ENCODE results near the gene LDHD.

DNA sequence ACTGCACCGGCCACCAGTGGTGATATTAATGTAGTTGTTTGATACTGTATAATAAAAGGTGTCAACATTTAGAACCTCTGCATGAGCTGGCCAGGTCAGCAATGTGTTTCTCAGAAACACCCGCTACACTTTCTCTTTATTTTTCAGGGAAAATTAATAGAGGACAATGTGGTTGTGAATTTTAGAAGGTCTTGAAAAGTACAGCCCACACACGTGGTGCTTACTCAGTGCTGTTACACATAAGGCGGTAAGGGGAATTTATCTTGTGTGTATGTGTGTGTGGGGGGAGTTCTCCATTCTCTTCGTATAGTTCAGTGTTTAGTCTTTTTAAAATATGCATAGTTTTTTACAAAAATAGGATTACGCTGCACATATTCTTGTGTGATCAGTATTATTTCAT lies 27.4 kb upstream of the LDHD start:
- TF ChIP-seq, protein P1, sequence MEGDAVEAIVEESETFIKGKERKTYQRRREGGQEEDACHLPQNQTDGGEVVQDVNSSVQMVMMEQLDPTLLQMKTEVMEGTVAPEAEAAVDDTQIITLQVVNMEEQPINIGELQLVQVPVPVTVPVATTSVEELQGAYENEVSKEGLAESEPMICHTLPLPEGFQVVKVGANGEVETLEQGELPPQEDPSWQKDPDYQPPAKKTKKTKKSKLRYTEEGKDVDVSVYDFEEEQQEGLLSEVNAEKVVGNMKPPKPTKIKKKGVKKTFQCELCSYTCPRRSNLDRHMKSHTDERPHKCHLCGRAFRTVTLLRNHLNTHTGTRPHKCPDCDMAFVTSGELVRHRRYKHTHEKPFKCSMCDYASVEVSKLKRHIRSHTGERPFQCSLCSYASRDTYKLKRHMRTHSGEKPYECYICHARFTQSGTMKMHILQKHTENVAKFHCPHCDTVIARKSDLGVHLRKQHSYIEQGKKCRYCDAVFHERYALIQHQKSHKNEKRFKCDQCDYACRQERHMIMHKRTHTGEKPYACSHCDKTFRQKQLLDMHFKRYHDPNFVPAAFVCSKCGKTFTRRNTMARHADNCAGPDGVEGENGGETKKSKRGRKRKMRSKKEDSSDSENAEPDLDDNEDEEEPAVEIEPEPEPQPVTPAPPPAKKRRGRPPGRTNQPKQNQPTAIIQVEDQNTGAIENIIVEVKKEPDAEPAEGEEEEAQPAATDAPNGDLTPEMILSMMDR (IDR thresholded peaks at IDR 0.05; ENCODE audit: low read depth, low read length, poor library complexity, severe bottlenecking) = no peak
- no peak for TF ChIP-seq EZH2phosphoT487 (IDR thresholded peaks at IDR 0.05; ENCODE audit: borderline replicate concordance, low read length)
